ENCODE measurements around the gene IRS4.

Gene IRS4

DNA sequence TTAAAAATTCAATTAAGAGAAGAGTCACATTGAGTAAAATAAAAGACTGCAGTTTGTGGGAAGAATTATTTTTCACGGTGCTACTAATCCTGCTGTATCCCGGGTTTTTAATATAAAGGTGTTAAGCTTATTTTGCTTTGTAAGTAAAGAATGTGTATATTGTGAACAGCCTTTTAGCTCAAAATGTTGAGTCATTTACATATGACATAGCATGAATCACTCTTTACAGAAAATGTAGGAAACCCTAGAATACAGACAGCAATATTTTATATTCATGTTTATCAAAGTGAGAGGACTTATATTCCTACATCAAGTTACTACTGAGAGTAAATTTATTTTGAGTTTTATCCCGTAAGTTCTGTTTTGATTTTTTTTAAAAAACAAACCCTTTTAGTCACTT lies 39.7 kb downstream of the IRS4 start:
- H3K9ac ChIP-seq (ENCODE audit: insufficient read length) = no peak overlapping the region
- H3K27ac ChIP-seq = no peak overlapping the region
- no peaks in the 10 kb centered on the region for H3K9me3 ChIP-seq (ENCODE audit: low read depth, low read length)
- no peak for TF ChIP-seq FOXP2 (optimal IDR thresholded peaks at IDR 0.05; ENCODE audit: control extremely low read depth, extremely low read length, insufficient read depth)
- TF ChIP-seq POLR2AphosphoS5 (IDR thresholded peaks at IDR 0.05; ENCODE audit: borderline replicate concordance, low read depth, low read length) = no peak
- TF ChIP-seq EZH2 (IDR thresholded peaks at IDR 0.05) = no peak
- no peak overlapping the region for H3K4me3 ChIP-seq
- no peak for DNase-seq (ENCODE audit: low read depth, low spot score)
- no peaks in the 10 kb centered on the region for H3K36me3 ChIP-seq (ENCODE audit: insufficient read depth, low read length)
